Activated CD4-positive, alpha-beta T cell treated with anti-CD3 and anti-CD28 coated beads for 36 hours (primary cell): ENCODE results near the gene GADL1. TPM values are rescaled to one million over a fixed set of nuclear protein-coding genes. Genes with fewer than 3 reads are reported as not detected.

Source experiments
- ATAC-seq: fragments of 200-7000 bp; cut with Tn5 transposase; one replicate; pipeline ENCODE4 v1.10.0; 2021; ENCODE audit warnings: mild to moderate bottlenecking, moderate library complexity
- CTCF ChIA-PET: fragments of 350-600 bp; sonication (Branson Sonifier 250); formaldehyde crosslinking; loops from one replicate; lab custom pipeline; 2021; ENCODE audit warnings: antibody characterized with exemption; lab: Charles Lee
- POLR2A ChIA-PET: fragments of 350-600 bp; sonication (Branson Sonifier 250); formaldehyde crosslinking; loops from one replicate; lab custom pipeline; 2021; ENCODE audit warnings: antibody characterized with exemption, inconsistent platforms; lab: Charles Lee
- DNase-seq: peaks from one replicate; pipeline ENCODE4 v3.0.0-alpha.2; 2020
- H3K27ac Mint-ChIP-seq: one replicate; pipeline ENCODE4 v1.8.0; 2021; ENCODE audit warnings: mixed read lengths
- H3K27me3 Mint-ChIP-seq: one replicate; pipeline ENCODE4 v1.8.0; 2021; ENCODE audit warnings: mixed read lengths
- H3K36me3 Mint-ChIP-seq: one replicate; pipeline ENCODE4 v1.8.0; 2021; ENCODE audit warnings: low read depth, mixed read lengths
- H3K4me1 Mint-ChIP-seq: one replicate; pipeline ENCODE4 v1.8.0; 2021; ENCODE audit warnings: mixed read lengths
- H3K4me3 Mint-ChIP-seq: one replicate; pipeline ENCODE4 v1.8.0; 2021; ENCODE audit warnings: mild to moderate bottlenecking, moderate library complexity, mixed read lengths
- H3K9me3 Mint-ChIP-seq: one replicate; pipeline ENCODE4 v1.8.0; 2021; ENCODE audit warnings: low read depth, mixed read lengths
- intact Hi-C, 2 experiments: fragments of 100-400 bp; cut with DNase I in 1 of 2; cut with micrococcal nuclease in 1 of 2; formaldehyde crosslinking; loops; one replicate each; pipeline versions ENCODE4 v1.14.2 to v1.15.1; 2022 to 2024; cut with DNase I, micrococcal nuclease
- total RNA-seq, 2 experiments: library from RNA; stranded (reverse); gene quantifications; one replicate each; pipeline ENCODE4 v1.2.3, GENCODE V29; 2021

GADL1 gene
- total RNA-seq, 2 experiments from 2014 or later, result not detected

DNA sequence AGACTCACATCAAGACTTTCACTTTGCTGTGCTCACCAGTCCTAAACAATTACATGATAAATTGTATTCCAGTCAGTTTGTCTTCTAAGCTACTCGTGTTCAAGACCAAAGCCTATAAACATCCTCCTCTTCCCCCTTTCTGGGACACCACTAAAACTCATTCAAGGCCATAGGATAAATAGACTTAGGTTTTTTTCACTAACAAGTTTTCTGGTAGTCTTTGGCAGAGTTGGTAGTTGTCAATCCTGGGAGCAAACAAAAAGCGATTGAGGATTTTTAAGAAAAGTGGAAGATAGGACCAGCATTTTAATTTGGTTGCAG lies 173.2 kb downstream of the GADL1 start:
- intact Hi-C loops, result no loop called here
- Mint-ChIP-seq H3K36me3 (no peaks in the 10 kb centered on the region), H3K9me3 (no peaks in the 10 kb centered on the region), H3K27ac (no peak overlapping the region), H3K4me3 (no peak overlapping the region), H3K27me3 (no peaks in the 10 kb centered on the region), H3K4me1 (no peaks in the 10 kb centered on the region)
- POLR2A ChIA-PET, result no interaction called here
- CTCF ChIA-PET, result interaction anchor here (0.8 kb wide), 1 partner anchor 47 kb away, joined by 3 read pairs; no protein-coding TSS in a partner anchor
- ATAC-seq (no peak), DNase-seq (no peak)

DNA sequence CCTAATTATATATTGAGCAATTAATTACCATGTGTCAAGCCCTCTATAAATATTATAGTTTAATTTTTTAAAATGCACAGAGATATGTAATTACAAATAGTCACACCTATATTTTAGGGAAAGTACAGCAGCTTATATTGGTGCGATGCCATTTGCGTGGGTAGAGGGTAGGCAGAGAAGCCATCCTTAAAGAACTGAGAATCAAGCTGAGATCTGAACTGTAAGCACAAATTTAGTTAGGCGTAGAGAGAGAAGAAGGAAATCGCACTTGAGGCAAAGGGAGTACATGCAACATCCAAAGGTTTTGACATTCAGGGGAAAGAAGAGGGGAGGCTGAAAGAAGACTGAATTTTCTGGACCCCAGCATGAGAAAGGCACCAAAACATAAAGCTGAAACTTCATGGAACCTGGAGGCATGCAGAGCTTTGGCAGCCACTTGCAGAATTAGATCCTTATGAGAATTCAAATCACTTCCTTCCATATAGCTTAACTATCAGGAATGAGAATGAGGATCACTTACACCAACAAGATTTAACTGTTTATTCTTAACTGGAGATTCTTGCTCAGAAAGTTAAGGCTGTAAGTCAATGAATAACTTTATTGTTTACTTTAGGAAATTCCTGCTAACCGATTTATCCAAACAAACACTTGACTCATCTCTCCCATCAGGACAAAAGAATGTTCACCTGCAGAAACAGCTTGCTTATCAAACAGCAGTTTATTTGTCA lies 173.7 kb downstream of the GADL1 start:
- DNase-seq, result no peak
- no peak overlapping the region for H3K4me3 Mint-ChIP-seq
- no peak for ATAC-seq
- no peaks in the 10 kb centered on the region for H3K27me3 Mint-ChIP-seq
- CTCF ChIA-PET, result interaction anchor here (0.8 kb wide), 1 partner anchor 47 kb away, joined by 3 read pairs; no protein-coding TSS in a partner anchor
- H3K4me1 Mint-ChIP-seq, result no peaks in the 10 kb centered on the region
- H3K36me3 Mint-ChIP-seq, result no peaks in the 10 kb centered on the region
- H3K9me3 Mint-ChIP-seq, result no peaks in the 10 kb centered on the region
- POLR2A ChIA-PET, result no interaction called here
- intact Hi-C loops, result no loop called here
- H3K27ac Mint-ChIP-seq, result no peak overlapping the region

DNA sequence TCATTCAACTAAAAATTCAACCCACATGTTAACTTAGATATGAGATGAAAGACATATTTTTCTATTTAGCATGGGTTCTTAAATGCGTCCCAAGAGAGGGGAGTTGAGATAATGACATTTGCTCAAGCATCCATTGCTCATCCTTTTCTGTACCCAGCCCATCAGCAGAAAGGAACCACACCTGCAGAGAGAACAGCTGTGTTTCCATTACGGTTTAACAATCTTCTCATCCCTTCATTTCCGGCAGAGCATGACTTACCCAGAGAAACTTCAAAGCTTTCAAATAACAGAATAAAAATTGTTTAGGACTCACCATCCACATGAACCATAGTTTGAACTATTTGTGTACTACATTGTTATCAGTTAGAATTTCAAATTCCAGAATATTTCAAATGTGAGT lies 174.9 kb downstream of the GADL1 start:
- ATAC-seq (no peak), DNase-seq (no peak)
- H3K4me3 Mint-ChIP-seq, result no peak overlapping the region
- H3K27ac Mint-ChIP-seq, result no peak overlapping the region
- no peaks in the 10 kb centered on the region for H3K27me3 Mint-ChIP-seq
- no peaks in the 10 kb centered on the region for H3K4me1 Mint-ChIP-seq
- ChIA-PET CTCF (interaction anchor here (0.8 to 1.7 kb wide), 2 partner anchors 12 kb away, joined by 4 read pairs; no protein-coding TSS in a partner anchor), POLR2A (no interaction called here)
- no peaks in the 10 kb centered on the region for H3K36me3 Mint-ChIP-seq
- intact Hi-C loops, result no loop called here
- H3K9me3 Mint-ChIP-seq, result no peaks in the 10 kb centered on the region

DNA sequence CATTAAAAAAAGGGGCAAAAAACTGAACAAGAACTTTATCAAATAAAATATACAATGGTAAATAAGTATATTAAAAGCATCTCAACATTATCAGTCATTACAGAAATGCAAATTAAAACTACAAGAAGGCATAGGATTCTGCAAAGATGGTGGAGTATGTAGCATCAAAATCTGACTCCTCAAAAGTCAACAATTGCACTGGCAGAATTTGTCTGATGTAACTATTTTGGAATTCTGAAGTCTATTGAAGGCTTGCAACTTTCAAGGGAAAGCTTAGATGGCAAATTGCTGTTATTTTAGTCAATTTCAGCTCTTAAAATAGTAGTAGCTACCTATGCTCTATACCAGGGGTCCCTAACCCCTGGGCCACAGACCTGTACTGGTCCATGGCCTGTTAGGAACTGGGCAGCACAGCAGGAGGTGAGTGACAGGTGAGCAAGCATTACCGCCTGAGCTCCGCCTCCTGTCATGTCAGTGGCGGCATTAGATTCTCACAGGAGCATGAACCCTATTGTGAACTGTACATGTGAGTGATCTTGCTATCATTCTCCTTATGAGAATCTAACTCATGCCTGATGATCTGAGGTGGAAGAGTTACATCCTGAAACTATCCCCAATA lies 180.5 kb downstream of the GADL1 start:
- no peaks in the 10 kb centered on the region for H3K27me3 Mint-ChIP-seq
- ChIA-PET POLR2A (no interaction called here), CTCF (interaction anchor here (1.3 kb wide), 1 partner anchor 9 kb away, joined by 5 read pairs; no protein-coding TSS in a partner anchor)
- no peak overlapping the region for H3K27ac Mint-ChIP-seq
- H3K36me3 Mint-ChIP-seq, result no peaks in the 10 kb centered on the region
- H3K4me3 Mint-ChIP-seq, result no peak overlapping the region
- intact Hi-C loops, result no loop called here
- no peaks in the 10 kb centered on the region for H3K9me3 Mint-ChIP-seq
- ATAC-seq (no peak), DNase-seq (no peak)
- peaks cover 4% of the 10 kb centered on the region for H3K4me1 Mint-ChIP-seq

DNA sequence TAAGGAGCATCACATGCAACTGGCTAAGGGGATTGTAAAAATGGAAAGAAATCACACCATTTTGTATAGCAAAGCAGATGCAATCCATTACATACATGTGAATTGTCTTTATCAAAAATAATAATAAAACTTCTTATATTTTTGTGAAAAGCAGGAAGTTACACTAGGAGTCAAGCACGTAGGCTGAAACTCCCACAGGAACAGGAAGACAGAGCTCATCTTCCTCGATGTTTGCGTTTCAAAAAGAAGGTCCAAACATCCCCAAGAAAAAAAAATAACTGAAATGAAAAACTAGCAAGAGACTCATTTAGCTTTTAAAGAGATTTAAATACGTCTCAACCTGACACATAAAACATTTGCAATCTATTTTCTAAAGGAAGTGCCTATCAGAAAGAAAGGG lies 181.5 kb downstream of the GADL1 start:
- H3K4me1 Mint-ChIP-seq, result peaks cover 12% of the 10 kb centered on the region
- ATAC-seq, result no peak

DNA sequence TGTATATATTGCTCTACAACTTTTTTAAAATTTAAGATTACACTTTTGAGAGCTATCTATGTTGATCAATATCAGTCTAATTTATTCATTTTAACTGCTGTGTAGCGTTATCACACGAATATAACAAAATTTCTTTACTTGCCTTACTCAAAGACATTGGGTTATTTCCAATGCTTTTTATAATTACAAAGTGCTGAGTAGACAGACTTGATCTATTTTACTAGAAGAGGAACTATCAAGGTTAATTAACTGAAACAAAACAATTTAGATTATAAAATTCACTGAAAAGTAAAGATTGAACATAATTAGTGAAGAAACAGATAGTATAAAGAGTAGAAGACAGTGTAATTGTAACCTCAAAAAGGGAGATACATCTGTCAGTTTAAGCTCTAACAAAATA lies 182.6 kb downstream of the GADL1 start:
- ATAC-seq (no peak), DNase-seq (no peak)
- Mint-ChIP-seq H3K27me3 (no peaks in the 10 kb centered on the region), H3K27ac (no peak overlapping the region), H3K9me3 (peaks cover 3% of the 10 kb centered on the region), H3K36me3 (peaks cover 2% of the 10 kb centered on the region), H3K4me1 (peaks cover 12% of the 10 kb centered on the region), H3K4me3 (no peak overlapping the region)
- ChIA-PET POLR2A (interaction anchor here (0.7 kb wide), 1 partner anchor 475 kb away, joined by 5 read pairs; no protein-coding TSS in a partner anchor), CTCF (interaction anchor here (0.8 kb wide), 1 partner anchor 20 kb away, joined by 3 read pairs; no protein-coding TSS in a partner anchor)
- intact Hi-C loops, result no loop called here

More for the DNA sequence above, 181.5 kb downstream of the GADL1 start:
- intact Hi-C loops, result no loop called here
- no peak overlapping the region for H3K27ac Mint-ChIP-seq
- H3K9me3 Mint-ChIP-seq, result no peaks in the 10 kb centered on the region
- no peak overlapping the region for H3K4me3 Mint-ChIP-seq
- POLR2A ChIA-PET, result interaction anchor here (0.7 kb wide), 1 partner anchor 1585 kb away, joined by 5 read pairs; no protein-coding TSS in a partner anchor
- CTCF ChIA-PET, result interaction anchor here (1.3 kb wide), 1 partner anchor 10 kb away, joined by 5 read pairs; no protein-coding TSS in a partner anchor
- no peak for DNase-seq
- H3K27me3 Mint-ChIP-seq, result no peaks in the 10 kb centered on the region
- no peaks in the 10 kb centered on the region for H3K36me3 Mint-ChIP-seq

DNA sequence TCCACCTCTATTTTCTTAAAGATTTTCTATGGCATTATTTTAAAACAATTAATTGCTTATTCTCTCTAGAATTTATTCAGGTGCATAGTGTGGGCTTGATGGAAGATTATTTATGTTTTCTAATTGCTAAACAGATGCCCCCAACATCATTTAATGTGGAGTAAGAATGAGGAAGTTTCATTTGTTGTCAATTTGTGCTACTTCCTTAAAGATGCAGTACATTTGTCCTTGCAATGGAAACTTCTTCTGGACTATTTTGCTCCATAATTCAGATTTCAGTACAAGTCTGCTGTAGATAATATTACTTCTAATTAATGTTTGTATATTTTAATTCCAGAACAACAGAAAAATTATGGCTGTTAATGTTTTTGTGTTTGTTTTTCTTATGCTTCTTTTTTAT lies 183.3 kb downstream of the GADL1 start:
- DNase-seq, result no peak
- H3K27me3 Mint-ChIP-seq, result no peaks in the 10 kb centered on the region
- peaks cover 2% of the 10 kb centered on the region for H3K36me3 Mint-ChIP-seq
- intact Hi-C loops, result no loop called here
- no peak for ATAC-seq
- ChIA-PET POLR2A (no interaction called here), CTCF (no interaction called here)
- no peak overlapping the region for H3K27ac Mint-ChIP-seq
- peaks cover 3% of the 10 kb centered on the region for H3K9me3 Mint-ChIP-seq
- H3K4me1 Mint-ChIP-seq, result peaks cover 12% of the 10 kb centered on the region
- H3K4me3 Mint-ChIP-seq, result no peak overlapping the region

DNA sequence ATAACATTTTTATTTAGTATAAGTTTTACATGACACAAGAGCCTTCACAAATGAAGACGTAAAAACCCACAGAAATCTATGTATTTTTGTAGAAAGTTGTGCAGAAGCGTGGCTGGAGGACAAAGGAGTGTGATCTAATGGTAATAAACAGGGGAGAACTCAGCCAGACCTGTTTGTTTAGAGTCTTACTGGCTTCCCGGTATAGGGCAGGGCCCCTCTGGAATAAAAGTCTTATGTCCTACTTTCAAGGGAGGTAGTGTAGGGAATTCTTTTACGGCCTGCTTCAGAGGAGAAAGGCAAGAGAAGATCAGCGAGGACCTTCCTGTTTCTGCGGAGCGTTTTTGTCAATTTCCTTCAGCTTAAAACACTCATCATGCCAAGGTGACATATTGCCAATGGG lies 184.4 kb downstream of the GADL1 start:
- Mint-ChIP-seq H3K4me1 (peaks cover 12% of the 10 kb centered on the region), H3K27me3 (no peaks in the 10 kb centered on the region), H3K36me3 (peaks cover 2% of the 10 kb centered on the region), H3K4me3 (no peak overlapping the region), H3K9me3 (peaks cover 3% of the 10 kb centered on the region), H3K27ac (no peak overlapping the region)
- DNase-seq, result no peak
- ATAC-seq, result no peak
- intact Hi-C loops, result no loop called here
- ChIA-PET CTCF (interaction anchor here (0.8 kb wide), 1 partner anchor 13 kb away, joined by 3 read pairs; no protein-coding TSS in a partner anchor), POLR2A (no interaction called here)

DNA sequence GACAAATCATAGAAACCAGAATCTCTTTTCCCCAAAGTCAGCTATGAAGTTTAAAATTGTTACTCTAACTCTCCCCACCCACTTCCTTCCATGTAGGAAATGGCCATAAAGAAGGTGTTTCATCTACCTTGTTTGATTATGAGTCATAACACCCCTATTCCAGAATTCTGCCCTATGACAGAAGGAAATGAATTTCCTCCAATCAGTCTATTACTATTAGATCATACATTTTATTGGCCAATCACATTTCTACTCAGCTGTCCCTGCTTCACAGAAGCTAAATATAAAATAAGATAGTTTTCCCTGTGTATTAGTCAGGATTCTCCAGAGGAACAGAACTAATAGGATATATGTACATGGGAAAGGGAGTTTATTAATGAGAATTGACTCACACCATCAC lies 186.0 kb downstream of the GADL1 start:
- no peaks in the 10 kb centered on the region for H3K27me3 Mint-ChIP-seq
- peaks cover 19% of the 10 kb centered on the region for H3K4me1 Mint-ChIP-seq
- peaks cover 5% of the 10 kb centered on the region for H3K36me3 Mint-ChIP-seq
- H3K9me3 Mint-ChIP-seq, result peaks cover 3% of the 10 kb centered on the region
- intact Hi-C loops, result no loop called here
- POLR2A ChIA-PET, result no interaction called here
- H3K4me3 Mint-ChIP-seq, result no peak overlapping the region
- CTCF ChIA-PET, result interaction anchor here (1.0 kb wide), 1 partner anchor 10 kb away, joined by 4 read pairs; no protein-coding TSS in a partner anchor
- ATAC-seq (no peak), DNase-seq (no peak)
- no peak overlapping the region for H3K27ac Mint-ChIP-seq

DNA sequence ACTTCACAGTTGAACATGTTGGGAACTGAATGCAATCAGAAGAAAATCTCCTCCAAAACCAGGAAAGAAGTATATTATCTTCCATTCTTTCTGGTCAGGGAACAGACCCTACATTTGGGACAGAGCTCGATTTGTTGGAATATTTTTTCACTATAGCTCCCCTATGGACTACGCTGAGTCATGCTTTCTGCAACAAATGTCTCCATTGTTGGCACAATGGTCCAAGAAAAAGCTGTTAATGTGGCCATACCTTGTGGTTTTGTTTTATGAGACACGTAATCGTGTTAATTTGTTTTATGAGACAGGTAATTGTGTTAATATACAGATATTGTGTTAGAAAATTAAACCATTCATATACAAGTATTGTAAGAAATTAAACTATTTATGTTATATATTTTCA lies 186.6 kb downstream of the GADL1 start:
- ChIA-PET CTCF (interaction anchor here (0.9 kb wide), 1 partner anchor 11 kb away, joined by 4 read pairs; no protein-coding TSS in a partner anchor), POLR2A (no interaction called here)
- H3K9me3 Mint-ChIP-seq, result peaks cover 7% of the 10 kb centered on the region

DNA sequence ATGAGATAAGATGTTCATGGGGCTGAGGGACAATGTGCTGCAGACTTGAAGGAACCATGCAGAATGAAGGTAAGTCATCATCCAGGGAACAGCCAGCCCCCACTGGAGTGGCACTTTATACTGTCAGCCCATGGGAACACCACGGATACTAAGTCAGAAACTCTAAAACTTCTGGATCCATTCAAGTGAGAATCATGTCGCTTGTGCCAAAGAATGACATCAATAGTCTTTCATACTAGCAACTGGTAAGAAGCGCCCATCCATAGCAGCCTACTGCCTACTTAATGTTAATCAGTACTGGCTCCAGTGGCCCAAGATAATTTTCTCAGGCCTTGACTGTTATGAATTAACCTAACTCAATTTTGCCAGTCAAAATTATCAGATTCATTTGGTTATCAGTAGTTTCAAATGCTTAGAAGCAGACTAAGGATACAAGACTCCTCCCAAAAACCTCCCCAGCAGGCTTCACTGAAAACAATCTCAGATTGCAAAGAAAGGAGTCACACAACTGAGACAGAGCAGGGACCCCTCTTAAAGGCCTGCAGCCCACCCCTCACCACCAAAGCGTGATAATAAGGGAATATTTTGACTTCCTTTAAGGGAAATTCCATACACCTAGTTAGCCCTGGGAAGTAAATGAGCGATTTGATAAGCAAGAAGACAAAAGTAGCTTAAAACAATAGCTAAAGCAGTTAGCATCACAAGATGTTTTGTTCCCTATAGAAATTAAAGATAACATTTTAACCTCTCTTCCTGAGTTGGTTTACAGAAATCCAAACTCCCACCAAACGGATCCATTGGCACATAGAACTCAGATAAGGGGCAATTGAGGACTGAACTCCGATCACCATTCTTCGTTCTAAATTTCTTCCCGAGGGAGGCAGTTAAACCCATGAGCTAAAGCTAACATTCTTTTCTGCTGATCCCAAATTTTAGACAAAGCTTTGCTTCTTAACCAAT lies 189.2 kb downstream of the GADL1 start:
- Mint-ChIP-seq H3K27me3 (no peaks in the 10 kb centered on the region), H3K27ac (no peak overlapping the region), H3K36me3 (peaks cover 11% of the 10 kb centered on the region), H3K4me3 (no peak overlapping the region), H3K4me1 (peaks cover 26% of the 10 kb centered on the region), H3K9me3 (peaks cover 8% of the 10 kb centered on the region)
- DNase-seq, result no peak
- no peak for ATAC-seq
- intact Hi-C loops, result no loop called here
- CTCF ChIA-PET, result interaction anchor here (1.1 to 1.9 kb wide), 5 partner anchors 10 to 26 kb away, joined by 3 to 7 read pairs (median 6); no protein-coding TSS in a partner anchor
- POLR2A ChIA-PET, result no interaction called here

More for the DNA sequence above, 186.6 kb downstream of the GADL1 start:
- H3K4me1 Mint-ChIP-seq, result peaks cover 25% of the 10 kb centered on the region
- H3K4me3 Mint-ChIP-seq, result no peak overlapping the region
- H3K27ac Mint-ChIP-seq, result no peak overlapping the region
- DNase-seq (no peak), ATAC-seq (no peak)
- H3K36me3 Mint-ChIP-seq, result peaks cover 5% of the 10 kb centered on the region
- intact Hi-C loops, result no loop called here
- no peaks in the 10 kb centered on the region for H3K27me3 Mint-ChIP-seq
